A549 (cell line): ENCODE data around the gene BHLHE23.

ENCODE experiments used
- CBX8 ChIP-seq: fragments of 200-600 bp; sonication (generic); IDR thresholded peaks from 2 replicates; pipeline ENCODE4 v1.6.1; 2016
- CTCF ChIP-seq: fragments of >200 bp; sonication (Bioruptor Twin); formaldehyde crosslinking; IDR thresholded peaks from 3 replicates; pipeline ENCODE4 v1.5.1; 2016
- EP300 ChIP-seq, 2 experiments: fragments of >200 bp; sonication (Bioruptor Twin); formaldehyde crosslinking; IDR thresholded peaks; 2 replicates in 1 of 2; 3 replicates in 1 of 2; pipeline ENCODE4 v1.6.1; 2016 to 2017
- MAX ChIP-seq: IDR thresholded peaks from 2 replicates; pipeline ENCODE4 v1.6.1; 2012
- NR3C1 ChIP-seq: fragments of >200 bp; sonication (Bioruptor Twin); formaldehyde crosslinking; IDR thresholded peaks from 3 replicates; pipeline ENCODE4 v1.6.1; 2017

GRCh38 chr20:62958388-62959100, 48.2 kb downstream of the BHLHE23 start:
- TF ChIP-seq CTCF (no peak), CBX8 (no peak), EP300 (IDR thresholded peaks at IDR 0.05) (no peak), NR3C1 (no peak), MAX (no peak)
